ENCODE data around the gene CD200. TPM values are rescaled to one million over a fixed set of nuclear protein-coding genes. Genes with fewer than 3 reads are reported as not detected.

CD200 gene
- polyA plus RNA-seq, 10 donors = 12.3 to 17.4 (median 15.5) TPM

DNA sequence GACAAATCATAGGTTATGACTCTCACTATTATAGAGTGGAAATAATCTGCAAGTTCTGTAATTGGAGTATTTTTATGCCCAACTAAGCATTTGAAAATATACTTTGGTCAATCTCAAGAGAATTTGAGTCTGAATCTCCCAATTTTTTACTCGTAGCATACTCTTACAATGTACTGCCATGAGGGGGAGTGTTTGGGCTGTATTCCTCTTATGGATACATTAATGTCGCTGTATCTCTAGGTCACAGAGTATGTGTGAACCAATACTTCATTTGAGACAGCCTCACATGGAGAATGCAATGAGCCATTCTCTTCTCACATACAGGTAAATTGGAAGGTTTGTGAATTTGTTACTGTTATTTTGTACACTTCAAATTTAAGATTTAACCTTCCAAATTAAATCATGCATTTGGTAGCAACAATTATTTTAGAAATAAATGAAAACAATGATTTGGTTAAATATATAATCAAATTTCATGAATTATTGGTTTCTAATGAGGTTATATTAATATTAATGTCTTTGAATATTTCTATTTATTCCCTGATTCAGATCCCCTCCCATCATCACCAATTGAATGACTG is 5.5 kb upstream of the CD200 start:
- peak; percentile 48 to 78 (median 66) for DNase-seq

GRCh38 chr3:112331851-112332250 is 1.1 kb upstream of the CD200 start:
- DNase-seq = no peak

DNA sequence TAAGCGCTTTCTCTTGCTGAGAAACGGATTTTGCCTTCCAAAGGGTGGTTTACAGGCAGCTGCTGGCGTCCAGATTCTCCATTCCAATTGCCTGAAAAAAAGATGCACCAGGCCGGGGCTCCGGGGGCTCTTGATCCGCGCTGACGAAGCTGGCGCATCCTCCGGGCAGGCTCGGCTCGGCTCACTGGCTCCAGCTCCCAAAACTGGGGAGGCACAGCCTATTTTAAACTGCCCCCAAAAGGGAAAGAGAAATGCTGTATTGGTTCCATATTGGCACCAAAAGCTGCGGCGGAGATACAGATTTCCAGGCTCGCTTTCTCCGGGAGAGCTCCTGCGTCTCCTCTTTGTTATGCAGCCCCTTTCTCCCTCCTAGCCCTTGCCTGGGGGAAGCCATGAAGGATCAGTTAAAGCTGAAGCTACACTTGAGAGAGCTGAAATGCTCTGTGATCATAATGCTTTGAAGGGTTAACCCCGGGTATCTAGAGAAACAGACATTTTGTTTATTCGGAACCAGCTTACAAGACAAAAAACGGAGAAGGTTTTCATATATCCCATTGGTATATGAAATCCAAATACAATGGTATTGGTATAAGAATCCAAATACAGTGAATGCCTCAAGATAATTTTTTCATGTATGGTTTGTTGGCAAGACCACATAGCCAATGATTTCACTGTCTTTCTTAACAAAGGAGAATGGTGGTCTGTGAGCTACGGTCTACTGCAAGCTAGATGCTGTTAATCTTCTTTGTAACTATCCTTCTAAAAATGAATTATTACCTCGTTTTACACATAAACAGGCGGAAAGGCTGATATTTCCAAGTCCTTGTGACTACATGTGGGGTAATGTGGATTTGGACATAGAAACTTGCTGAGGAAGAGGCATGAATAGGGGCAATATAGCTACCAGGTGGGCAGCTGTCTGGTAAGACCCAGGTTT is 693 bp downstream of the CD200 start:
- peak; percentile 57 to 92 (median 77) for DNase-seq

DNA sequence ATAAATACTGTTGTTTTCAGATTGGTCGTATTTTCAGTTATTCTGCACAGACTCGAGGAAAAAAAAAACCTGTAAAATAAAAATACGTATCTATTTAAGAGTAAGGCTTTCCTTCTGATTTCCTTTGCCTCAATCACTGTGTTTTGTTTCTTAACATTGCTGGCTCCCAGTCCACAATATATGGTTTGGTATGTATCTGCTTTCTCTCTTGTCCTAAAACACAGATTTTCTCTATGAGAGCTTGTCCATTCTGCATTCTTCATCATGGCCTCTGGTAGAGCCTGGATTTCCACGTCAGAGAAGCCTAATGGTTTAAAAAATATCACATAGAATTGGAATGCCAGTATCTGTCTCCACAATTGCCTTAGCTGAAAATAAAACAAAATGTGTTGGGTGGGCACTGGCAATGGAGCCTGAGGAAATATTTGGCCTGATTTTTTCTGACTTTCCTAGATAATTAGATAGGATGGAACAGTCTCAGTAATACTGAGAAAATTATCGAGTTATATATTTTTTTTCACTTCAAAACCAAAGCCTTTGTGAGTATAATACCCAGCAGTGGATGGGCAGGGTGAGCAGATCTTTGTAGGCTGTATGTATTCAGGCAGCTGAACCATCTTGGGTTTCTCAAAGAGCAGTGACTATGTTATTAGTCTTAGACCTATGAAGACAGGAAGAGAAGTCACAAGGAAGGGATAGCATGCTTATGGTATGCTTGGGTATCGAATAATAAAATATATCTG is 1.9 kb downstream of the CD200 start:
- DNase-seq = peak in 2 of 3 donors; percentile 40 to 69

DNA sequence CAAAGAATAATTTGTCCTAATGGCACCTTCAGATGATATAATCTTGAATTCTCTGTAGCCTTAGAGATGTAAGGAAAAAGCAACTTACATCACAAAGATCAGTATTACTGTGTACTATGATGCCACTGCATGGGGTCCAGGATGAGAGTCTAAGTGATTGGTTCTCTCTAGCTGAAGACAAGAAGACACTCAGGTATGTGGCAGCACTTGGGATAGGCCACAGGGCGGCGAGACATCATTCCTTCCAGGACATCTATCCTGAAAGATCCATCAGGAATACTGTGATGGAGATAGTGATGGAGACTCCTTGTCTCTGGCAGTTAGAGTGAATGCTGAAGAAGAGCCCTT is 2.5 kb downstream of the CD200 start:
- no peak for DNase-seq

GRCh38 chr3:112338021-112338726 is 5.2 kb downstream of the CD200 start:
- DNase-seq = no peak

DNA sequence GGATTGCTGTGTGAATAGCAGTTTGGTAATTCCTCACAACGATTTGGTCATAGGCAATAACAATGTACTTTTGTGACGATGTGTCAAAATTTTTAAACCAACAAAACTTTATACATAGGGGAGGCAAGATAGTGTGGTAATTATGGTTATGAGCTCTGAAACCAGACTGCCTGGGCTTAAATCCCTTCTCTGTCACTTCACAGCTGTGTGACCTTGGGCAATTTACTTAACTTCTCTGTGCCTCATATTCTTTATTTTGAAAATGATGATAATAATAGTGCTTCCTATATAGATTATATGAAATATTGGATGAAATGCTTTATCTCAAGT is 5.7 kb downstream of the CD200 start:
- no peak for DNase-seq

- DNase-seq = no peak
These were observed 6.2 kb downstream of the CD200 start for GRCh38 chr3:112339134-112339533.

GRCh38 chr3:112339609-112340008 is 6.7 kb downstream of the CD200 start:
- DNase-seq = no peak

DNA sequence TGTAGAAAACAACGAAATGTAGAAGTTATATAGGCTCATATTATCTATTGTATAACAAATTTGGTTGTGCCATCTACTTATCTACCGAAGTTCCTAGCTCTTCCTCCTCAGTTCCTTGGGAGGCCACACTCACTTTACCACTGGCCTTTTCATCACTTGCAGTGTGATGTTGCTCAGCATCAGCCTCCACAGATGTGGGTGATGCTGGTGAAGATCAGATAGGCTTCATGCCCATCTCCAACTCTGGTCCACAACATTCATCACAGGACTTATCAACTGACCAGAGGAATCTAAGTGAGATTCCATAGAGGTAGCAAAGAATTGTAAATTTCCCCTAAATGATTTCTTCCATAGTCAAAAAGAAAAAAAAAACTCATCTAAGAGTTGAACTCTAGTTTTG is 8.4 kb downstream of the CD200 start:
- no peak for DNase-seq

GRCh38 chr3:112345681-112346080 is 12.7 kb downstream of the CD200 start:
- DNase-seq = no peak

DNA sequence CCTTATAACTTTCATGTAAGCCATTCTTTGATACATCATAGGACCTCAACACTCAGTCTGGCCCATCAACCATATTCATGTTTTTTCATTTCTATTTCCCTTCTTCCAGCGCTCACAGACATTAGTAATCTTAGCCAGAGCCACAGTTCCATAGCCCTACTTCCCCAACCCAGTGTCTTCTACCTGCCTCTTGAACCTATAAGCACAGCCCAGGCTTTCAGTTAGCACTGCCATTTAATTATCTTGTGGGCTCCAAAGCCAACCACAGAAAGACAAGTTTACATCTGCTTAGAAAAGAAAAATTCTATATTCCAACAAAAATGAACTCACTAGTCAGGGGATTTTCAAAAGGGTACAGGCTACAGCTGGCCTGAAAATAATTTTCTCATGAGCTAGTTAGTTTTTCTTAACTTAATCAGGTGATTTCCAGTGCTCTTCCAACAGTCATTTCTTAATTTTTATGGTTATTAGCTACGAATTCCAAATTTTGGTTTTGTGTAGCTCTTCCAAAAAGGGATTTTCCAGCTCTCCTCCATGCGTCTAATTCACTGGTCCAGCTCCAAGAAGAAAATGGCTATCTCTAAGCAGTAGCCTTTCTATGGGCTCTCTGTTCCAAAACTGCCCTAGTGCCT is 13.7 kb downstream of the CD200 start:
- no peak for DNase-seq

- no peak for DNase-seq
These were observed 16.0 kb downstream of the CD200 start for GRCh38 chr3:112348943-112349342.

- no peak for DNase-seq
These were observed 16.6 kb downstream of the CD200 start for GRCh38 chr3:112349557-112349956.

DNA sequence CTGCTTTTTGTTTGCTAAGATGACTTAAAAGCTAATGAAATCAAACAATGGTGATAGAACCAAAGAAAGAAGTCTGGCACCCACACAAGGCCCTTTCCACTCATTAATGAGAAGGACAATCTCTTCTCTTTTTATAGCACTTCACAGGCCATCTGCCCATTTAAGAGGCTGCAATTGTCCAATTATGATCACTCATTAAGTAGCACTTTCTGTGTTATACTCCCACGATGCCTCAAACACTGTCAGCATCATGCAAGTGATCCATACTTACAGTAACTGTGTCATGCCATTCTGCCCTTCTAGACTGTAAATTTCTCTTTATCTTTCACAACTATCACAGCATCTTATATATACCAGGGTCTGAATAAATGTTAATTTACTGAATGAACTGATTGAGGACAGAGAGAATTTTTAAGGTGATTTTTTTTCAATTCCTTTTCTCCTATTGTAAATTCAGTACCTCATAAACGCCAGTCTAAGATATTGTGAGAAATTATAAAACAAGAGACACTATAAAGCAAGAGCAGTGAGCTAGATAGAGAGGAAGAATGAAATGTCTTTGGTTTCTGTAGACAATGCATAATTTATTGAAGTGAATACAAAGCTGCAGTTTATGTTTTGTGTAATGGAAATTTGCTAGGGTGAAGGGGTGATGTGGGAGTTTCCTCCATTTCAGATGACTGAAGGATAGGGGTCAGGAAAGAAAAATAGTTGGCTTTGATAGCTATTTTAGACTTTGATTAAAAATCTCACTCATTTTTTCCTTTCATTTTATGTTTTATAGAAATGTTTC is 17.3 kb downstream of the CD200 start:
- DNase-seq = no peak

- no peak for DNase-seq
These were observed 18.1 kb downstream of the CD200 start for GRCh38 chr3:112351036-112351435.

- DNase-seq = no peak
These were observed 18.9 kb downstream of the CD200 start for GRCh38 chr3:112351823-112352222.

DNA sequence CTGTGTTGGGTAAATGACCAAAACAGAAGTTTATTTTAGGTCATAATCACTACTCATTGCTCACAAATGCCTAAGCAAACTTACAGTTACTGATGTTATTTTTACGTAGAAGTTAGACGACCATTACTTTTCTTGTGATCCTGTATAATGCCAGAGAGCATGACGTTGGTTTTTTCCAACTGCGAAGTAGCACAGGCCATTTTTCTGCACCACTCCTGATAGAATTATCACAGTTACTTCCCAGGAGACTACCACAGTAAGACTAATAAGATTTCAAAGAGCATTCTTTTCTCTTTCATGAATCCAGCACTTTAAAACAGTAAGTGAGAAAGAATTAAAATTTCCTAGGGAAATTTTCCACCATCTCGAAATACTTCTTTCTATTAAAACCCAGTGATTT is 19.8 kb downstream of the CD200 start:
- no peak for DNase-seq

GRCh38 chr3:112353365-112353764 is 20.4 kb downstream of the CD200 start:
- DNase-seq = no peak

DNA sequence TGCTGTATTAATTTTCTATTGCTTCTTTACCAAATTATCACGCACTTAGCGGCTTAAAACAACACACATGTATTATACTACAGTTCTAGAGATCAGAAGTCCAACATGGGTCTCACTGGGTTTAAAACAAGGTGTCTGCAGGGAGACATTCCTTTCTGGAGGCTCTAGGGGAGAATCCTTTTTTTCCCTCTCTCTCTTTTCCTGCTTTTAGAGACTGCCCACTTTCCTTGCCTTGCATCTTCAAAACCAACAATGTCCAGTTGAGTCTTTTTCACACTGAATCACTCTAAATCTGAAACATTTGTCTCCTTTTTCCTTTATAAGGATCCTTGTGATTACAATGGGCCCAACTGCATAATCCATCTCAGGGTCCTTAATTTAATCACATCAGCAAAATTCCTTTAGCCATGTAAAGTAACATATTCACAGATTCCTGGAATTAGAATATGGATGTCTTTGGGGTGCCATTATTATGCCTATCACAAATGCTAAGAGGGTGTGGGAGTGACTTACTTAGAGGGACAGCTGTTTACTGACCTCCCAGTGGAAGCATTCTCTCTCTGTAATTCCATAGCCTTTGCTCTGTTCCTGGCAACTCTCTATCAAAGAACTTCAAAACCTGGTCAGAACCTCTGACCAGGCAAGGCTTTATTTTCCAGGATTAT is 21.8 kb downstream of the CD200 start:
- no peak for DNase-seq

Data from muscle of back (tissue), 11 donors.